Measurements from ENCODE around the gene INPPL1. TPM values are rescaled to one million over a fixed set of nuclear protein-coding genes. Genes with fewer than 3 reads are reported as not detected.
A peak's percentile ranks its signal among the peaks of the same experiment; 100 is the strongest.

INPPL1 gene
- total RNA-seq, 1 experiment from 2014 or later = 214 TPM

GRCh38 chr11:72237112-72237931 is 12.8 kb downstream of the INPPL1 start:
- Histone ChIP-seq H2BK5ac (ENCODE audit: insufficient read length, low read length) (no peak overlapping the region), H3K79me2 (ENCODE audit: insufficient read depth, low read length) (no peaks in the 10 kb centered on the region), H3K9ac (ENCODE audit: extremely low read depth, insufficient read length, low read length) (no peak overlapping the region), H2BK12ac (ENCODE audit: insufficient read length, low read depth, low read length) (no peak overlapping the region), H3K23ac (ENCODE audit: insufficient read length, low read depth, low read length) (no peak overlapping the region), H4K91ac (ENCODE audit: insufficient read length, low read depth, low read length) (no peak overlapping the region), H3K23me2 (ENCODE audit: insufficient read length, low read depth, low read length, poor library complexity, severe bottlenecking) (peaks cover 18% of the 10 kb centered on the region), H2AFZ (ENCODE audit: low read length) (no peak overlapping the region), H4K5ac (ENCODE audit: insufficient read length, low read depth, low read length) (no peak overlapping the region), H3K4ac (ENCODE audit: low read depth, low read length) (no peak overlapping the region), H3K18ac (ENCODE audit: insufficient read length, low read depth, low read length) (no peak overlapping the region), H3K27ac (ENCODE audit: insufficient read length, low read depth, low read length) (no peak overlapping the region), H3K4me2 (ENCODE audit: insufficient read depth, insufficient read length, low read length) (no peak overlapping the region), H3T11ph (ENCODE audit: low read length) (no peak overlapping the region), H3K56ac (ENCODE audit: insufficient read length, low read depth, low read length) (no peak overlapping the region), H3K9me3 (ENCODE audit: control insufficient read depth, low read depth, low read length) (no peaks in the 10 kb centered on the region), H4K20me1 (ENCODE audit: control insufficient read depth, insufficient read depth, insufficient read length) (peaks cover 2% of the 10 kb centered on the region), H3K14ac (ENCODE audit: insufficient read depth, low read length) (no peak overlapping the region), H2BK15ac (ENCODE audit: low read depth, low read length) (no peak overlapping the region; the same call in 1 of the 2 replicates), H2BK20ac (ENCODE audit: low read depth, low read length, poor library complexity, severe bottlenecking) (no peak overlapping the region), H3K79me1 (ENCODE audit: insufficient read depth, low read depth, low read length, poor library complexity, severe bottlenecking) (no peaks in the 10 kb centered on the region), H2BK120ac (ENCODE audit: low read depth, low read length, poor library complexity, severe bottlenecking) (no peak overlapping the region), H3K27me3 (ENCODE audit: insufficient read depth, low read length) (peaks cover 32% of the 10 kb centered on the region), H4K8ac (replicated peaks; ENCODE audit: insufficient read length, low read depth, low read length) (no peak overlapping the region), H2AK5ac (ENCODE audit: insufficient read length, low read length) (no peak overlapping the region), H3K4me1 (ENCODE audit: insufficient read depth, low read length) (peaks cover 5% of the 10 kb centered on the region; the same call in 1 of the 2 replicates)
- TF ChIP-seq CTCF (conservative IDR thresholded peaks at IDR 0.05) = 0 out of 3 replicates have a peak, but pooled peaks have one; percentile 15
- WGBS (ENCODE audit: extremely low coverage, insufficient read length, low lambda C conversion rate) = no CpG with 5 or more reads among the region's 22 CpGs
- Mint-ChIP-seq H3K4me1 (peaks cover 21 to 36% of the 10 kb centered on the region in 2 experiments), H3K36me3 (ENCODE audit: insufficient read depth in 1 of 3, low read depth in 3 of 3) (peaks cover 20 to 58% (median 40%) of the 10 kb centered on the region in 3 experiments), H3K27me3 (ENCODE audit: low read depth) (peaks cover 27% of the 10 kb centered on the region), H3K27ac (peak overlapping the region; percentile 31 to 87 (median 77); a peak in 5 of 7 replicates), H3K9me3 (peaks cover 0 to 6% of the 10 kb centered on the region in 2 experiments; a peak in 3 of 5 replicates), H3K4me3 (no peak overlapping the region)
- peak; percentile 36 for DNase-seq
